A172 (cell line): ENCODE results near the gene CASTOR1. TPM values are rescaled to one million over a fixed set of nuclear protein-coding genes. Genes with fewer than 3 reads are reported as not detected.

Experiments
- DNase-seq: peaks from one replicate; pipeline ENCODE4 v3.0.0-alpha.2; 2015; ENCODE audit warnings: low spot score
- total RNA-seq: library from RNA; depleted of rRNA; stranded (reverse); fragments of >200 nt; shearing (Covaris generic); gene quantifications from 2 replicates; pipeline ENCODE4 v1.2.3, GENCODE V29; 2014

Gene CASTOR1
- total RNA-seq, 1 experiment from 2014 or later, result 12.8 TPM

- DNase-seq, result no peak
Observed at GRCh38 chr22:30320021-30320556, 30.8 kb upstream of the CASTOR1 start.

- no peak for DNase-seq
Observed at GRCh38 chr22:30318799-30319419, 29.6 kb upstream of the CASTOR1 start.

DNA sequence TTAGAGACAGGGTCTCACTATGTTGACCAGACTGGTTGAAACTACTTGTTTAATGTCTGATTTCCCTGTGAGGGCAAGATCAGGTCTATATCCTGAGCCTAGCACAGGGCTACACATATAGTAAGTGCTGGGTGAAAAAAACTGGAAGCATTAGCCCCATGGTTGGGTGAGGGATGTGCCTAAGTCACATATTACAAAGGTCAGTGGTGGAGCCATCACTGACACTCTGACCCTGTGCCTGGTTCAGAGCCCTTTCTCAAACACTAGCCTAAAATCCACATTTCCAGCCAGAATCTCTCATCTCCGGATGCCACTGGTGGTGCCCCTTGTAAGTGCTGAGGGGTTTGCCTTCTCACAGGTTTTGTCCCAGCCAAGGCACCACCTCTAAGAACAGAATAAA lies 28.5 kb upstream of the CASTOR1 start:
- no peak for DNase-seq

GRCh38 chr22:30315962-30316576 lies 26.8 kb upstream of the CASTOR1 start:
- DNase-seq, result no peak

DNA sequence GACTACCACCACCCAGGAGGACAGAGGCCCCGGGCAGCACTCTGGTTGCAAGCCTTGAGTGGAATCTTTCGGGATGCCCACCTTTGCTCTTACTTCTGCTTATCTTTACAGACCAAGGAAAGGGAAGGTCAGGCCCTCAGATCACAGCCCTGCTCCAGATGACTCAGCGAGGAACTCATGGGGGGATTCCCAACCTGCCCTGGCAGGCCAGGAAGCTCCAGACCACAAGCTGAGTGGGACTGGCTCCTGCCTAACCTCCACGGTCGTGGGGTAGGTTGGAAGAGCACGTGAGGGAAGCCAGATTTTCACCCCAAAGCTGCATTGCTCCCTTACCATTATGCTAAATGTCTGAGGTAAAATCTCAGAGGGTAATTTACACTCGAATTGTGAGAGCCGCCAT lies 25.6 kb upstream of the CASTOR1 start:
- peak; percentile 79 for DNase-seq

GRCh38 chr22:30313527-30314363 lies 24.4 kb upstream of the CASTOR1 start:
- DNase-seq, result no peak

- DNase-seq, result peak; percentile 93
Observed at GRCh38 chr22:30312053-30312452, 22.7 kb upstream of the CASTOR1 start.

DNA sequence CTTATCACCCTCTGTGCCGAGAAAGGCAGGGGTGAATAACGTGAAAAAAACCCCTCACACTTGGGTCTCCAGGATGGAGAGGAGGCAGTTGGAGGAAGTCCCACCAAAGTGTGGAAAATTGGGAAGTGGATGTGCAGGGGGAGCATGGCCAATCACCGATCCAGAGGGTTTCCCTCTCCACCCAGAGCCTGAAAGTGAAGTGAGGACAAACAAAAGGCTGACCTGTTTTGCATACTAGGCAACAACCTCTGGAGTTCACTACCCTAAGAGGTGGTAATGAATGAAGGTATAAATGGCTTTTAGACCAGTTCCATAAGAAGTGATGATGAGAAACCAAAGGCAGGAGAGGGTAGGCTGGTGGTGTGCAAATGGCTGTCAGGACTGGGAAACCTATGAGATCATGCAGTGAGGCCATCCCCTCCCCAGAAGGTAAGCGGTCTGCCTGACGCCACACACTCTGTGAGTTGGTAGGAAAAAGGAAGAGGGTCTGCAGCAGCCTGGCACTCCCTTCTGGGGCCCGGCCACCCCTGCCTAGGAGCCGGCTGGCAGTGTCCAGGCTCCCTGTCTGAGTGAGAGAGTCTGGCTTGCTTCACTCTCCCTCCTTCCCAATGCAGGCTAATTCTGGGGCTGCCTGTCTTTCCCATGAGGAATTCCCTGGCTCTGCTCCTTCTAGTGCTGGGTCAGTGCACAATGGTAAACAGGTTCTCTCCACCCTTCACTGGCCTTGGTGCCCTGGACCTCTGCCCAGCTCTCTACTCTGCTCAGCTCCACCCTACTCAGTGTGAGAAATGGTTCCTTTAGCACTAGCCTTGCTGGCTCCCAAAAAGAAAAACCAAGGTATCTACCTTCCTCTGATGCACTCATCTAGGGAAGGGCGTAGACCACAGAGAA lies 21.8 kb upstream of the CASTOR1 start:
- peak; percentile 74 for DNase-seq

GRCh38 chr22:30309951-30310741 lies 20.8 kb upstream of the CASTOR1 start:
- no peak for DNase-seq

GRCh38 chr22:30308518-30309230 lies 19.4 kb upstream of the CASTOR1 start:
- peak; percentile 67 for DNase-seq

GRCh38 chr22:30308093-30308492 lies 18.8 kb upstream of the CASTOR1 start:
- DNase-seq, result no peak

DNA sequence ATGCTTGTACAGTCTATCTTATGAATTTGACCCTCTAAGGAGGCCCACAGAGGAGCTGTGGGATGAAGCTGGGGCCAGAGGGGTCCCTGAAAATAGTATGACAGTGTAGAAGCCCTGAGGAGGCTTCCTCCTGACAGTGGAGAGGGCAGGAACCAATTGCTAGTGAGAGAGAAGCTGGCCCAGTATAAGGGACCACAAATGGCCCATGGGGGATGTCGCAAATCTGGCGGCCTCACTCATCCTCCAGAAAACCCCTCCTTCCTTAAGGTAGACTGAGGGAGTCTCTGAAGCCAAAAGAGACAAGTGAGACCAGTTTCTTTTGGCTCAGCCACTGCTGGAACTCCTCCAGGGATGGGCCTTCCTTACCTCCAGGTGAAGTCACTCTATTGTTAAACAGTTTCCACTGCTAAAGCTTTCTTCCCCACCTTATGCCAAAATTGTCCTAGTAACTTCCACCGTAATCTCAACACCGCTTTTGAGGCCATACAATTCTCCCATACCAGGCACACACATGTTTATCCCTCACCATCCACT lies 17.8 kb upstream of the CASTOR1 start:
- no peak for DNase-seq

DNA sequence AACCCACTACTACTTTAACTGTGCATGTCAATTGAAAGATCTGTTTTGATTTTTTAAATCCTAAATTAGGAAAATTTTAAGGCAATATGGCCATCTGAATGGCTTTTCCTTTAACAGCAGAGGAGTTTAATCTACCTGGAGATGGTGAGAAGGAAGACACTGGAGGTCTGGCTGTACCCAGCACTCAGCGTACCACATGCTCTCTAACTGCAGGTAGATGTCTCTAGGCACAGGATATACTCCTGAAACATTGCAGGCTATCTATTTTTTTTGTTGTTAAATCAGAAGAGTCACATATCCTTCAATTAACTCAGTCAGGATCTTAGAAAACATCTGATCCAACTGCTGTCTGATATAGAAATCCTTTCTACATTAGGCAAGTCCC lies 17.3 kb upstream of the CASTOR1 start:
- no peak for DNase-seq

DNA sequence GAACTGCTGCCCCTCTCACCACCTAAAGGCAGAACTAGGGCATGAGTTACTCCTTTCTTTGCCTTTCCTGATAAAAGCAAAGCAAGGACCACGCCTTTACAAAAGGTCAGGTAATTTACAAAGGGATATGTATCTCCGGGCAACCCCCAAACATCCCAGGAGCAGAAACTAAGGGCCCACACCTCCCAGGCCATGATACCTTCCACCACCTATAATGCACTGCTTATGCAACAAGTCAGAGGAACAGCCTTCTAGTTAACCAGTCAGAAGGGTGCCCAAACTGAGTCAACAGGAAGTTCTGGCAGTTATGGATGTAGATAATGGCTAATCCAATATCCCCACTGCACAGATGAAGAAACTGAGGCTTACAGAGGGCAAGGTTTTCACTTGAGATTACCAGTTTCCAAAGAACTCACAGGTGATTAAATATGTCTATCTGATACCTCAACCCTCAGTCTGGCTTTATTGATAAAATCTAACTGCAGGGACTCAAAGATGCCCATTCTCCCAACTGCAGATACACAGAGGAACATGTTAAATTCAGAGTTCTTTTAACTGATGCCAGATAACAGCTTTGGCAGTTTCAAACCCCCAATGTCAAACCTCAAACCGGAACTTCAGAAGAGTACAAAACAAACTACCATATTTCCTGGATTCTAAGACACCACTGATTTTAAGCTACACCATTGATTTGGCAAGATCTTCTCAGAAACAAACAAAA lies 16.8 kb upstream of the CASTOR1 start:
- no peak for DNase-seq

- no peak for DNase-seq
Observed at GRCh38 chr22:30305519-30305905, 16.2 kb upstream of the CASTOR1 start.

- DNase-seq, result no peak
Observed at GRCh38 chr22:30304495-30305244, 15.4 kb upstream of the CASTOR1 start.

GRCh38 chr22:30302810-30303138 lies 13.5 kb upstream of the CASTOR1 start:
- DNase-seq, result no peak

DNA sequence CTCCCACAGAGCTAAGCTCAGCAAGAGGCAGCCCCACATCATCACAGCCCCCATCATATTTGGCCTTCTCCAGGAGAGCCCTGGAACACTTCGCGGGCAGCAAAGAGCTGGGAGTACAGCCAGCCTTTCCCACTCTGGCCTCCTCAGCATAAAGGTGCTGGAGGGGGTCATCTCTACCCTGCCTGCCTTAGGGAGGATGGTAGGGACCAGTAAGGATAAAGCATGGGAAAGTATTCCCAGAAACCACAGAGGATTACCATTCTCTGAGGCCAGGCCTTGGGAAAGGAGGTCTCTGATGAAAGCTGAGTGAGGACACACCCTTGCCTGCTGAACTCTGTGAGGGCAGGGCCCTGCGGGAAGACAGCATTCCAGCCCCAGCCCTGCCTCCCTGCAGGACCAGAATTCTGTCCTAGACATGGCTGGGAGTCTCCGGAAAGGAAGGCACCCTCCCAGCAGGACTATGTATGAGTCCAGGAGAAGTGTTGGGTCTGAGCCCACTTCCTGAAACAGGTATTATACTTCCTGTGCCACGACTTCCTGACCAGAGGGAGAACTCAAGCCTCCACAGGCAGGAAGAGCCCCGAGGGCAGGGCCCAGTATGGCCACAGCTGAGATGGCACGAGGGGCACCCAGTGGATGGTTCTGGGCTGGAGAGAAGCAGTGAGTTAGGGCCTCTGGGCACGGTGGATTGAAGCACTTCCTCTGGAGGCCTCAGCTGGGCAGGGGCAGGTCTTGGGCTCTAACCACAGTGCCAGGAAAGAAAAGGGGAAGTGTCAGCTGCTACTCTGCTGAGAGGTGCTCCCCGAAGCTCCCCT lies 12.9 kb upstream of the CASTOR1 start:
- DNase-seq, result peak; percentile 86
